Neural cell (in vitro differentiated cells): Measurements from ENCODE around the gene ARHGEF11.

ENCODE experiments used
- EP300 ChIP-seq: fragments of 450-650 bp; conservative IDR thresholded peaks from 2 replicates; pipeline ENCODE4 v1.6.1; 2014; ENCODE audit warnings: antibody characterized with exemption, mild to moderate bottlenecking, moderate library complexity; ENCODE audit not compliant: poor library complexity, severe bottlenecking
- EZH2 ChIP-seq: fragments of 200-600, 300-800 bp; shearing (Covaris generic), sonication (generic); IDR thresholded peaks from 2 replicates; pipeline ENCODE4 v1.6.1; 2014; ENCODE audit warnings: antibody characterized with exemption, low read length, borderline replicate concordance, mild to moderate bottlenecking; ENCODE audit not compliant: insufficient read depth, poor library complexity, severe bottlenecking
- MXI1 ChIP-seq: fragments of 450-650 bp; conservative IDR thresholded peaks from 2 replicates; pipeline ENCODE4 v1.6.1; 2014; ENCODE audit warnings: antibody characterized with exemption, mild to moderate bottlenecking; ENCODE audit not compliant: poor library complexity, severe bottlenecking
- POLR2AphosphoS5 ChIP-seq: IDR thresholded peaks from 2 replicates; pipeline ENCODE4 v1.6.1; 2012
- RAD21 ChIP-seq: fragments of 450-650 bp; conservative IDR thresholded peaks from 2 replicates; pipeline ENCODE4 v1.6.1; 2014; ENCODE audit warnings: antibody characterized with exemption, mild to moderate bottlenecking, moderate library complexity
- SMC3 ChIP-seq: fragments of 450-650 bp; conservative IDR thresholded peaks from 2 replicates; pipeline ENCODE4 v1.6.1; 2014; ENCODE audit warnings: antibody characterized with exemption, mild to moderate bottlenecking, moderate library complexity; ENCODE audit not compliant: poor library complexity
- TAF1 ChIP-seq: IDR thresholded peaks from 2 replicates; pipeline ENCODE4 v1.6.1; 2012; ENCODE audit warnings: low read depth
- TF ChIP-seq, protein P1 (sequence below): fragments of 450-650 bp; IDR thresholded peaks from 2 replicates; pipeline ENCODE4 v1.5.1; 2014; ENCODE audit warnings: antibody characterized with exemption, mild to moderate bottlenecking, moderate library complexity; ENCODE audit not compliant: poor library complexity, severe bottlenecking
- TF ChIP-seq, protein P2 (sequence below): IDR thresholded peaks from 2 replicates; pipeline ENCODE4 v1.6.1; 2012; ENCODE audit warnings: borderline replicate concordance

GRCh38 chr1:156953571-156953970 lies 92.0 kb downstream of the ARHGEF11 start:
- TF ChIP-seq, protein P1, sequence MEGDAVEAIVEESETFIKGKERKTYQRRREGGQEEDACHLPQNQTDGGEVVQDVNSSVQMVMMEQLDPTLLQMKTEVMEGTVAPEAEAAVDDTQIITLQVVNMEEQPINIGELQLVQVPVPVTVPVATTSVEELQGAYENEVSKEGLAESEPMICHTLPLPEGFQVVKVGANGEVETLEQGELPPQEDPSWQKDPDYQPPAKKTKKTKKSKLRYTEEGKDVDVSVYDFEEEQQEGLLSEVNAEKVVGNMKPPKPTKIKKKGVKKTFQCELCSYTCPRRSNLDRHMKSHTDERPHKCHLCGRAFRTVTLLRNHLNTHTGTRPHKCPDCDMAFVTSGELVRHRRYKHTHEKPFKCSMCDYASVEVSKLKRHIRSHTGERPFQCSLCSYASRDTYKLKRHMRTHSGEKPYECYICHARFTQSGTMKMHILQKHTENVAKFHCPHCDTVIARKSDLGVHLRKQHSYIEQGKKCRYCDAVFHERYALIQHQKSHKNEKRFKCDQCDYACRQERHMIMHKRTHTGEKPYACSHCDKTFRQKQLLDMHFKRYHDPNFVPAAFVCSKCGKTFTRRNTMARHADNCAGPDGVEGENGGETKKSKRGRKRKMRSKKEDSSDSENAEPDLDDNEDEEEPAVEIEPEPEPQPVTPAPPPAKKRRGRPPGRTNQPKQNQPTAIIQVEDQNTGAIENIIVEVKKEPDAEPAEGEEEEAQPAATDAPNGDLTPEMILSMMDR: no peak
- TF ChIP-seq POLR2AphosphoS5 (no peak), TAF1 (no peak), EZH2 (no peak), EP300 (no peak), RAD21 (no peak), MXI1 (no peak), SMC3 (no peak)
- TF ChIP-seq, protein P2, sequence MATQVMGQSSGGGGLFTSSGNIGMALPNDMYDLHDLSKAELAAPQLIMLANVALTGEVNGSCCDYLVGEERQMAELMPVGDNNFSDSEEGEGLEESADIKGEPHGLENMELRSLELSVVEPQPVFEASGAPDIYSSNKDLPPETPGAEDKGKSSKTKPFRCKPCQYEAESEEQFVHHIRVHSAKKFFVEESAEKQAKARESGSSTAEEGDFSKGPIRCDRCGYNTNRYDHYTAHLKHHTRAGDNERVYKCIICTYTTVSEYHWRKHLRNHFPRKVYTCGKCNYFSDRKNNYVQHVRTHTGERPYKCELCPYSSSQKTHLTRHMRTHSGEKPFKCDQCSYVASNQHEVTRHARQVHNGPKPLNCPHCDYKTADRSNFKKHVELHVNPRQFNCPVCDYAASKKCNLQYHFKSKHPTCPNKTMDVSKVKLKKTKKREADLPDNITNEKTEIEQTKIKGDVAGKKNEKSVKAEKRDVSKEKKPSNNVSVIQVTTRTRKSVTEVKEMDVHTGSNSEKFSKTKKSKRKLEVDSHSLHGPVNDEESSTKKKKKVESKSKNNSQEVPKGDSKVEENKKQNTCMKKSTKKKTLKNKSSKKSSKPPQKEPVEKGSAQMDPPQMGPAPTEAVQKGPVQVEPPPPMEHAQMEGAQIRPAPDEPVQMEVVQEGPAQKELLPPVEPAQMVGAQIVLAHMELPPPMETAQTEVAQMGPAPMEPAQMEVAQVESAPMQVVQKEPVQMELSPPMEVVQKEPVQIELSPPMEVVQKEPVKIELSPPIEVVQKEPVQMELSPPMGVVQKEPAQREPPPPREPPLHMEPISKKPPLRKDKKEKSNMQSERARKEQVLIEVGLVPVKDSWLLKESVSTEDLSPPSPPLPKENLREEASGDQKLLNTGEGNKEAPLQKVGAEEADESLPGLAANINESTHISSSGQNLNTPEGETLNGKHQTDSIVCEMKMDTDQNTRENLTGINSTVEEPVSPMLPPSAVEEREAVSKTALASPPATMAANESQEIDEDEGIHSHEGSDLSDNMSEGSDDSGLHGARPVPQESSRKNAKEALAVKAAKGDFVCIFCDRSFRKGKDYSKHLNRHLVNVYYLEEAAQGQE: no peak
